Activated CD8-positive, alpha-beta memory T cell treated with anti-CD3 and anti-CD28 coated beads, Interleukin-2, amount 50 U/mL, for 4 hours (primary cell): ENCODE measurements around the gene CDH13.

Source experiments
- DNase-seq: peaks from one replicate; pipeline ENCODE4 v3.0.0-alpha.2; 2020

Gene CDH13

DNA sequence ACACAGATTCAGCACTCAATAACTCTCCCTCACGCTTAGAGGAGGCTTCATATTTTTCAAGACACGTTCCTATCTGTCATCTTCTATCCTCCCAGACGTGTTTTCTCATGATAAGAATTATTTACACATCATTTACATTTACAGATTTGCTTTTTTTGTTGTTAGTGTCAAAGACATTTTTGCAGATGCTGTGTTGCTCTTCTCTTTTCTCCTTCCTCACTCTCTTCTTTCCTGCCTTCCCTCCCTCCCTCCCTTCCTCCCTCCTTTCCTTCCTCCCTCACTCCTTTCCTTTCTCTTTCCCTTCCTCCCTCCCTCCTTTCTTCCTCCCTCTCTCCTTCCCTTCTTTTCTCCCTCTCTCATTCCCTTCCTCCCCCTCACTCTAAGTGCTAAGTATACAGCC, 643.9 kb downstream of the CDH13 start:
- no peak for DNase-seq

DNA sequence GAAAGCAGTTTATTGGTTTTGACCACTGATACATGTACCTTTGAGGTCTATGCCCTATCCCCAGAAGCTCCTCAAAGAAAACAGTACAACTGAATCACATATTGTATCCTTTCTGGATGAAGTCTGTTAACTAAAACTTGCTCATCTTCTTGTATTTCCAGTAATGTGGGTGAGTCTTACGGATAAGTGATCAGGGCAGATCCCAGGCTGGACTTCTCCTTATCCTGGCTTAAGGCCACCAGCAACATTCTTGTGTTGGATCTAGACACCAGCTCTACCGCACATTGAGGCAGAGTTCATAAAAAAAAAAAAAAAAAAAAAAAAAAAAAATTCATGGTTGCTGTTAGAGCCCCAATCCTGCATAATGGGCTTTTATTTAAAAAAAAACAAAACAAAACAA, 644.4 kb downstream of the CDH13 start:
- DNase-seq = no peak

DNA sequence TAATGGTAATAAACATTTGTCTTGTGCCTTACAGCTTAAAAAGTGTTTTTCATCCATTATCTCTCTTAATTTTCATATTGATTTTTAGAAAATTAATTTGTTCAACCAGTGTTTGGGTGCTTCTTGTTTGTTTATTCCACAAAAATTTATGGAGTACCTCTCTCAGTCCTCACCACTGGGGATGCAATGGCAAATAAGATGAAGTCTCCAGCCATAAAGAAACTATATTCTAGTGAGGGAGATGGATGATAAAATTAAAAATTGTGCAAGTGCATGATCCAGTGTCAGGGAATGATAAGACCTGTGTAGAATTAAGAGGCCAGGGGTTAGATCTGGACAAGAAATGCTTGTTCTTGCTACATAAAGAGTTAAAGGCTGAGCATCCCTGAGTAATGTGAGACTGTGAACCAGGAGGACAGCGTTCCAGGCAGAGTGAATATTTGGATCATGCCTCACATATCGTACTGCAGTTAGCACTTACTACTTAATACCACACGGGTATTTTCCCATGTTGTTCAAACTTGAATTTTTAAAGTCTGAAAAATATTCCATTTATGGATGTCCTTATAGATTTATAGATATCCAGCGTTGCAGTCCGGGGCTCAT, 645.3 kb downstream of the CDH13 start:
- no peak for DNase-seq

DNA sequence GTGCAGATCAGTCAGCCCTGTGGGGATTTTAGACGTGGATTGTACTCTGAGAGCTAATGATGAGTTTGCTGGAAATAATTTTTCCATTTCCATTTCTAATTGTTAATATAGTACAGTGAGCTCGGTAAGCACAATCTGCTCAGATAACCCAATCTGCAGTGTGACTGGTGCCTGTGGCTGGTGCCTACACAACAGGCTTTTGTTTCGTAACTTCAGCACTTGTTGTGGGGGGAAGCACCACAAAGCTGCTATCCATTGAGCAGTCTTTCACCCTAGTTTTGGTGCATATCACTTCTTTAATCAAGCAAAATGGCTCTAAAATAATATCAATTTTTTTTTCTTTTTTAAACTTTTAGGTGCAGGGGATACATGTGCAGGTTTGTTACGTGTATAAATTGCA, 646.1 kb downstream of the CDH13 start:
- no peak for DNase-seq

DNA sequence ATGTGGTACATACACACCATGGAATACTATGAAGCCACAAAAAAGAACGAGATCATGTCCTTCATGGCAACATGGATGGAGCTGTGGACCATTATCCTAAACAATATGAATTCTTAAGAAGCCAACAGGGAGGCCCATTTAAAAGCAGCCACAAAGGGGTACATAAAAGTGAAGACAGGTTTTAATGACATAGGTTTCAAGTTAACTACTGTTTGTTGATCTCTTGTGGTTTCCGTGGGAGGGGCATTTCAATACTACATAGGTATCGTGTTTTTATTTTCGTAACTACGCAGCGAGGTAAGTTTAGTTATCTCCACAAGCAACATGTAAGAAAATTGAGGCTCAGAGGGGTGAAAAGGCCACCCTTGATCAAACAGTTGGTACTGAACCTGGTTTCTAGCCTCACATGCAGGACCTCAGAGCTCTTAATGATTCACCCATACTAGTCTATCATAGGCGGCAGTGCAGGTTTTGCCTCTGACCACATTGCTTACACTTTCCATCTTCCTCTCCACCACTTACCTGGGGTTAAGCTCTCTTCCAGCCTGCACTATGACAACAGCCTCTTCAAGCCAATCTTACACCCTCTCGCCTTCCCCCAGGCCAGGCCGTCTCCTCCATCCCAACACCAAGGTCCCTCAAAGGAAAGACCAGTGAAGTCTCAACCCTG, 646.9 kb downstream of the CDH13 start:
- no peak for DNase-seq

DNA sequence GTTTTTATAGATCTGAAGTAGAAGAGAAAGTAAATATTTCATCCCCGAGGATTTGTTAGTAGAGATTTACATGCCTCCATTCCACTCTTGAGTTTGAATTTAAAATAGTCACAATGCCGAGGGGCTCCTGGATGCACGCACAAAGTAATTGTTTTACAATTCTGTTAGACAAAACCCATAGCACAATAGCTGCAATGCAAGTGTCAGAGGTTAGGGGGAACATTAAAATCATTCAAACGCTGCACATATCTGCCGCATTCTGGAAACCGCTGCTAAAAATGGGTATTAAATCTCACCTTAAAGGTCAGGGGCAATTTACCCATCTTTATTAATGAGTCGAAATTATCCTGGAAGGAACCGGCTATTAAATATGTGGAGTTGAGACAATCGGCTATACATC, 652.5 kb downstream of the CDH13 start:
- DNase-seq = no peak

DNA sequence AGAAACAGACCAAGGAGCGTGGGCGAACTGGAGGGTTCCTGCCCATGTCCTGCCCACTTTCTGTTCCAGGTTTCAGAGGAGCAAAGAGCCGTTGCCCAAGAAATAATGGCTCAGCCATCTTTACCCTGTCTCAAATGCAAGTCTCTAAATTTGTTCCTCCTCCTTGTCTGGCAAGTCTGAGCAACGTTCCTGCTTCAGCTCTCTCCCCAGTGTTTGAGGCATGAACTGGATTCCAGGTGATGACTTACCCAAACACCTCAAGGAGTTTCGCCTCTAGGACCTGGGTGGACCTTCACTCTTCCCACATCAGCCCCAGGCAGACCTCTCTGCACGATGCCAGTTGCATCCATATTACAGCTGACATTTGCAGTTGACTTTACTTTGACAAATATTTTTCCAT, 659.2 kb downstream of the CDH13 start:
- no peak for DNase-seq

DNA sequence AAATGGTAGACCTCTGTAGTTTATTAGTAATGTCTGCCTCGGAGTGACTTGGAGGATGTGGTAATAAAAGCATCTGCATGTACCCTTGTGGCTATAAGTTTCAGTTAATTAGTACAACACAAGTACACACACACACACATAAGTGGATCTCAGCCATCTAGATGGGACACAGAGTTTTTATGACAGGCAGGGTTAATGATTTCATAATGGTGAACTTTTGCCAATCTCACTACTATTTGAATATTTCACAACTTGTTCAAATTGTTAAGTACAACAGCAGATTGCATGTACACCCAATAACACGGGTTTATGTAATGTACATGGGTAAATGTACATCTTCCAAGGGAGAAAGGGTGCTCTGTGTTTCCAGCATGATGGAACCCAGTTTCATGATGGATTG, 669.7 kb downstream of the CDH13 start:
- DNase-seq = no peak

DNA sequence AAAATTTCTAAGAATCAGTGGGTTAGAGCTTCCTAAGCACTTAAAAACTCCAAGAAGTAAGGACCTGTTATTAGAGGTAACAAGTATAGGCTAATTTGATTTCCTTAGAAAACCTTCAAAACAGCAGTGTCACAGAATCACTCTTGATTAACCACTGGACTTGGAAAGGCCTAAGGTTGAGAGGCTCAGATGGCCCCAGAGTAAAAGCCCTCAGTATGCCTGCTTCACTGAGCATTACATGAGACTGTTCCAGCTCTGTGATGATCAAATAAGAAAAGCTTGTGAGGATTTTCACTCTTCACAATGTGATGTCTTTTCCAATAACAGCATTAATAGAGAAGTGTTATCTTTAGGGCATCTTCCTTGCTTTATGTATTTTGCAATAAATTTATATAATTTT, 671.8 kb downstream of the CDH13 start:
- DNase-seq = no peak

DNA sequence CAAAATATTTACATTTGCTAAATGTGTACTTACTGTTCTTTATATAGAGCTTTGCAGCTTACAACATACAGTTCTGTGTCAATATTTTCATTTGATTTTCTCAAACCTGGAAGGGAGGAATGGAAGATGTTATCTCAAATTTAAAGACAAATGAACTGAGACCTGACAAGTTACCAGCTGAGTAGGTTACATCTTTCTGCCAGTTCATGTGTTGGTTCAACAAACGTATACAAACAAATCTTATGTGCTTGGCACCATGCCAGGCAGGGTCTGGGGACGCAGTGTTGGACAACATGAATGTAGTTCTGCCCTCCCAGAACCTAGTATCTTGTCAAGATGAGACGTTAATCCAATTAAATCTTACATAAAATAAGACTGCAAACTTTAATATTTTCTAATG, 673.6 kb downstream of the CDH13 start:
- no peak for DNase-seq

DNA sequence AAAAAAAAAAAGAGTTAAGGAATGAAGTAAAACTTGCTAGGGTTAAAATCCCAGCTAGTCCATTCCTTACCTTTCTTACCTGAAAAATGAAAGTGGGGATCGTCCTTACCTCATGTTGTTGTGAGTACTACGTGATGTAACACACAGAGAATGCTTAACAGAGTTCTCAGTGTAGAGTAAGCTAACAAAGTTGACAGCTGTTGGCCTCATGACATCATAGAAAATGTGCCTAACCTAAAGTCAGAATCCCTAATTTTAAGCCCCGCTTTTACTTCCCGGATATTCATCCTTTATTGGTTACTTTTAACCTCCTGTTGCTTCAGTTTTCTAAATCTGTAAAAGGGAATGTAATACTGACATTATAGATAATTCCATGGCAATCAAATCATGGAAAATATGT, 675.2 kb downstream of the CDH13 start:
- no peak for DNase-seq

DNA sequence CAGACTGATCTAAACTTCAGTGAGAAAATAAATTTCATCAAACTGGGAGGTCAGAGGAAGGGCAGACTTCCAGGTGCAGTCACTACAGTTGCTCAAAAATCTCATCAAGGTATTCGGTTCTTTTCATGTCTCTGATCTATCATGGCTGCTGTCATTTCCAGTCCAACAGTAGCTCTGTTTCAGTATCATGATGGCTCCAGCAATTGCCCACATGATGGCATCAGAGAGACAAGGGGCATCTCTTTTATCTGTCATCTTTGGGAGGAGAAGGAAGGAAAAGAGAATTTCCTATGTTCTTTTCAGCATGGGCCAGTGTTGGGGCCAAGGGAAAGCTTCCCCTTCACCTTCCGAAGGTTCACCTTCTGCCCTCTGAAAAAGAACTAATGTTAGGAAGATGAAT, 676.1 kb downstream of the CDH13 start:
- DNase-seq = no peak

DNA sequence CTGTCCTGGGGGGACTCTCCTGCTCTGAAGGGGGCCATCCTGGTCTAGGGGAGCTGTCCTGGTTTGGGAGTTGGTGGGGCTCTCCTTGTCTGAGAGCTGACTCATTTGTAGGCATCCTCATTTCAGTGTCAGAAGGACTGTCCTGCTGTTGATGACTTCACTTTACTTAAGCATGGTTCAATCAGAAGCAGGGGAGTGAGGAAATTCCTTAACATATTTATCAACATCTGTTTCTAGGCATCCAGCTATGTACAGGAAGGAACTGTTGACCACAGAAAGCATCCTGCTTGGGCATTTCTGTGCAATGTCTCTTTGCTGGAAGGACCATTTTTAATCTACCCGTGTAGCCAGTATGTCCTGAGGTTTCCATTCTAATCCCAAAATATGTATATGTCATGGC, 678.3 kb downstream of the CDH13 start:
- DNase-seq = no peak

DNA sequence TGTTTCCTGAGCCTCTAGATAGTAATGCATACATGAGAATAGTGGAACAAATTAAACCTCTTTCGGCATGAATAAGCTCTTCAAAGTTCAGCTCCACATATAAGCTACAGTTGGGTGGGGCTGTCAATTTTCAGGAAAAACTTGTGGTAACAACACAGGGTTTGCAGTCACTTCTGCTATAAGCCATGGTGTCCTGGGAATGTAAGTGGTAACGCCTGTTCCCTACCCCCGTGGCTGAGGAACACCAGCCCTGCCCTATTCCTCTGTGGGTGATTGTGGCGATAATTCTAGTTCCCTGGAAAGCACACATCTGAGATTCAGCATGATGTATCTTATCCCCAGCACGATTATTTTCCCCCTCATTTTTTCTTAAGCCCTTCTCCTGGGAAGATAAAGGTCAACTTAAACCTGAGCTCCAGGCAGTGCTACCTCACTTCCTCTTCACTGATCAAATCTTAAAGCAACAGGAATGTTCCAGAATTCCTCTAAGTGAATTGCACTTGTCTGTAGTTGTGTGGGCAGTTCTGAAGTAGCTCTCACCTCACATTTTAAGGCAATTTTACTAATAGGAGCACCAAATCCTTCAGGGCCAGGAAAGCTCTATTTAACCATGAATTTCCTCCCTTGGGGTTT, 680.3 kb downstream of the CDH13 start:
- DNase-seq = no peak

DNA sequence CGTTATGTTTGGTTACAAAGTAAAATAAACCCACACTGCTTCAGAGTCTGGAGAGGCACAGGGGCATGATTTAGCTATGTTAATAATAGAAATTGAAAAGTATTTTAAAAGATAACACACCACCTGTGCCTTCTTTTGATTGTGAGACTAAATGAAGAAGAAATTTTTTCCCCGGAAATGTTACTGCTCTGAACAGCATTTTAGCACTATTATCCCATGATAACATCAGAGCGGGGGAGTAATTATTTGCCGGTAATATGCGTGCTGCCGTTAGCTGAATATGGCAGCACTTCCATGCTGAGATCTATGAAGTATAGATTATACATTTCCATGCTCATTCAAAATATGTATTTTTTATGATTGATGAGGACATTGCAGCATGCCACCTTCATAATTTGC, 680.8 kb downstream of the CDH13 start:
- no peak for DNase-seq

DNA sequence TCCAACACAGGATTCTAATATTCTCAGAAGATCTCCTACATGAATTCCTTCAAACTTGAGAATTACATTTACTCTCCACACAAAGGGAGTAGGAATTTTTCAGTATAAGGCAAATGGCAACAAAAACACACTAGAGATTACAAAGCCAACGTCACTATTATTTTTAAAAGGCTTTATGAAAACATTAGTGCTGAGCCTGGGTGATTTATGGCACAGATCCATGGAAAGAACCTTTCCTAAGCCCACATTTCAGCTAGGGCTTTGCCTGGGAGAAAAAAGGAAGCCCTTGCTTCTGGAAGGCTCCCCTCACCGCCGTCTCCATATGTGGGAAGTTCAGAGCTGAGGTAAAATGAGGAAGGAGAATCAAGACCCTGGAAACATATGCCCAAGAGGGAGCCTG, 681.6 kb downstream of the CDH13 start:
- no peak for DNase-seq

DNA sequence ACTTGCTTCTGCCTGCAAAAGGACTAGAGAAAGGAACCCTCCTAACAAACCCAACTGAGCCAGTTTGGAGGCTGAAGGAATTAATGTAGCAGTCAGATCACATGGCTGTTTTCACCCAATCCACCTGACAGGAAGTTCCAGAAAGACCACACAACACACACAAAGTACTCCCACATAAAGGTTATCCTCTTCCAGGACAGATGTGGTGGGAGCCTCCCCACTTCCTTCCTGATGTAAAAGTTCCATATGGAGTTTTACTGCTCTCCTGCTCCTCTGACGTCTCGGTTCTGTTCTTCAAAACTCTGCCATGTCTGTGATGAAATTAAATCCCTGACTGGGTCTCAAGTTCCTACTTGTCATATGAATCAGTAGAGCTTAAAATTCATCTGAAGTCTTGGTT, 684.0 kb downstream of the CDH13 start:
- no peak for DNase-seq

DNA sequence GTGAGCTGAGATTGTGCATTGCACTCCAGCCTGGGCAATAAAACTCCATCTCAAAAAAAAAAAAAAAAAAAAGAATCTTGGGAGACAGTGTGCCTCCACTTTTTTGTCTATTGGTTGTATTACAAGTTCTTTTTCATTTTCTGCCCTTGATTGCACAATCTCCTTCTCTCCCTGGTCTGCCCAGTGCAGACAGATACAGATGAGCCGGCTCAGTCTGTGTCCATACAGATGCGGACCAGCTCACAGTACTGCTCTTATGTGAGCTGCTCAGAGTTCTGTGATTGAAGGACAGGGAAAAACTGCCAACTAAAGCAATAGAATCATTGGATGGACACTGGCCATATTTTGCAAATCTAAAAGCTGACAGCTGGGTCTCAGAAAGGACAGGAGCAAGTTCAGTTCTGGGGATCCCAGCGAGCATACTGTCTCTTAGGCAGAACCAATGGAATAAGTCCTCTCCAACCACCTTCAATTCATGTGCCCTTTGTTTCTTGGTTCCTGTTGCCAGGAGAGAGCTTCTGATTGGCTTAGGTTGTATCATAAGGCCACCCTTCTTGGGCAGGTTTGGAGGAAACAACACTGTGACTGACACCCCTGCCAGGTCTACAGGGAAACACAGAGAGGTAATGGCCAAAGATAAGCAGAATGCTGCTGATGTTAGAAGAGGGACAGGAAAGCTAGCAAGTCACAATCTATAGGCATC, 685.4 kb downstream of the CDH13 start:
- DNase-seq = no peak

DNA sequence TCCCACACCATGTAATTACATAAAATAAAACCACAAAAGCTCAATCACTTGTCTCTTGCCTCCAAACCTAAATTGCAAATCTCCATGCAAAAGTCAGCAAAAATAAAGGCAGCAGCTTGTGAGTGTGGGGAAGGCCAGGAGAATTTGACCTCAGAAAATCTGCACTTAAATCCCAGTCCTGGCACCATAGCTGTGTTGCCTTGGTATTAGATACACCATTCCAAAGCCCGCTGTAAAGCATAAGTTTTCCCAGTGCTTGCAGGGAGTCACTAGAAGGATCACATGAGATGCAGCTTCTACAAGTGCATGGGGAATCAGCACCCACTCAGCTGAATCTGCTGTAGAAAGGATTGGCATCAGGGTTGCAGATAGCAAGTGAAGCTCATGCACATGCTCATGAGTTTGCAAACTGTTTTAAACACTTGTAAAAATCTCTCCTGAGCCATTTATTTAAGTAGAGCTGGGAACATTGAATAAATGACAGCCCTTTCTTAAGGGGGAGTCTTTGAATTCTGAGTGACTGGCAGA, 686.0 kb downstream of the CDH13 start:
- no peak for DNase-seq

DNA sequence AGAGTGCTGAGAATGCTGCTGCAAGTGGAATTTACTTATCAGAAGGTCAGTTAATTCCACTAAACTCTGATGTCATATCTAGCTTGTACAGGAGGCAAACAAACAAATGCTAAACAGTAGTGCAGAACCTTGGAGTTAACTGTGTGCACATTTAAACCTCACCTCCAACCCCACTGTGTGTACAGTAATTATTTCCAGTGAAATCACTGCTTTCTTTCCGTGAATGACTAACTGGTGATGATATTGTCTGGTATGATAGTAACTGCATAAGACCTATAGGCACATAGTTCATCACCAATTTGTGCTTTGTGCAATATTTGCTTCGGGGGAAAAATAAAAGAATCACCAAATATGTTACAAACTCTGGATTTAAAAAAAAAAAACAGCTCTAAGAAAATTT, 688.5 kb downstream of the CDH13 start:
- no peak for DNase-seq

DNA sequence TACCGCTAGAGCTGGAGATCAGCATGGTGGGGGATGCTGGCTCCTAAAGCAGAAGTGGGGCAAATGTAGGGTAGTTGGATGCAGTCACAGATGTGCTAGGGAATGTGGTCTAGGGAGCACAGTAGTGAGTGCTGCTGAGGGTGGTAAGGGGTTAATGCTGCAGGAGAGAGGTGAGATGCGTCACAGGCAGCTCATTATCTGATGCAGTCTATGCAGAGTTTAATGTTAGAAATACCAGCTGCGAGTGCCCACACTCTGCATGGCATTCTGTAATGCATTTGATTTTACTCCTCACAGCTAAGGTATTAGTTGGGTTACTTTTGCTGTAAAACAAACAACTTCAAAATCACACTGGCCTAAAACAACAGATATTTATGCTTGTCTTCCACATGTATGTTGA, 689.7 kb downstream of the CDH13 start:
- no peak for DNase-seq

DNA sequence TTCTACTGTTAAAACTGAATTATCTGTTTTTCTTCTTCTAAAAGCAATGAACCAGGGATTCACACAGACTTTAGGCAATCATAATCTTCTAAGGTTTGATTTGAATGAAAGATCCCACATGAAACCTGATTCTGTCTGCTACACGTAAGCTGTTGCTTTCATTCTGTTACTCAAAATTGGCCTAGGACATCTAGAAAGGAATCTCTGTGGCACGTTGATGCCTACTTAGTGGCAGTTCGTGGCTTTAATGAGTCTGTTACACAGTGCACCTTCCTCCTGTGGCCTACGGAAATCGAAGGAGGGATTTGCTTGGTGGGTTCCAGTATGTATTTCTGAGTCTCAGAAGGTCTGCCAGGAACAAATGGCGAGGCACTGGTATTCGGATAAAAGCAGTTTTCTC, 691.6 kb downstream of the CDH13 start:
- no peak for DNase-seq

DNA sequence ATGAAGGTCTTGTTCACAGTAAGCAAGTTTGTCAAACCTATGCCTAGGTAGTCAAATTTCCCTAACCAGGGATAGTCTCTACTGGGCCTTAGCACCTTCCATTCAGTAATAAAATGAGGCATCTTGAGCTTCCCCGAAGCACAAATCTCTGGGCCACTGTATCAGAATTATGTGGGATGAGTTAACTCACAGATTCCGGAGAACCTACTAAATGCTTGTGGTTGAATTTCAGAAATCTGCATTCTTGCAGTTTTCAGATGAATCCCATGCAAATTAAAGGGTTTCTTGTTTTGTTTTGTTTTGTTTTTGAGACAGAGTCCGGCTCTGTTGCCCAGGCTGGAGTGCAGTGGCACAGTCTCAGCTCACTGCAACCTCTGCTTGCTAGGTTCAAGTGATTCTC, 702.2 kb downstream of the CDH13 start:
- no peak for DNase-seq

DNA sequence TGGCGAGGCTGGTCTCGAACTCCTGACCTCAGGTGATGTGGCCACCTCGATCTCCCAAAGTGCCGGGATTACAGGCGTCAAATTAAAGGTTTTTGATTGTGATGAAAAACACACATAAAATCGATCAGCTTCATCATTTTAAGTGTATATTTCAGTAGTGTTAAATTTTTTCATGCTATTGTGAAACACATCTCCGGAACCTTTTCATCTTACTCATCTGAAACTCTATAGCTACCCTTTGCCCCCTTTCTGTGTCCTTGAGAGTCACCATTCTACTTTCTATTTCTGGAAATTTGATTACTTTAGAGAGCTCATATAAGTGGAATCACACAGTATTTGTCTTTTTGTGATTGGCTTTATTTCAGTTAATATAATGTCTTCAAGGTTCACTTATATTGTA, 702.7 kb downstream of the CDH13 start:
- DNase-seq = no peak
